K562 (cell line): Measurements from ENCODE around the gene MOK. TPM values are rescaled to one million over a fixed set of nuclear protein-coding genes. Genes with fewer than 3 reads are reported as not detected.

ENCODE experiments used
- ATAC-seq: fragments of 200-7000 bp; cut with Tn5 transposase; 3 replicates; pipeline ENCODE4 v1.9.1; 2020; ENCODE audit warnings: moderate library complexity
- BruUV-seq: library from RNA; stranded (reverse); fragments of 400-500 nt; replicated peaks from 2 replicates; lab custom pipeline; 2021; lab: Mats Ljungman, UMichigan
- CTCF ChIA-PET: fragments of 300-600 bp; formaldehyde crosslinking; extraction: SDS; loops from one replicate; lab custom pipeline; 2021; ENCODE audit warnings: low intra/inter-chr PET ratio; lab: Yijun Ruan, JAX
- POLR2A ChIA-PET: fragments of 300-600, 350-650 bp; sonication (Branson Sonifier 250); formaldehyde crosslinking; extraction: SDS; loops from one replicate; lab custom pipeline; 2021; ENCODE audit warnings: antibody characterized with exemption, inconsistent platforms; lab: Yijun Ruan, JAX
- DNase-seq, 4 experiments: peaks; one replicate each; pipeline versions ENCODE4 v3.0.0 to v3.0.0-alpha.2; 2011 to 2018; ENCODE audit warnings: low spot score in 3 of 4, mixed read lengths in 3 of 4; ENCODE audit errors: extremely low read depth in 1 of 4
- FAIRE-seq: peaks from 2 replicates; lab custom pipeline; 2011; peaks lifted over from hg19 to GRCh38; lab: Jason Lieb, UNC
- H2AFZ ChIP-seq: 2 replicates; pipeline ENCODE4 v1.6.0; 2011; ENCODE audit warnings: low read depth, low read length, control low read depth, inconsistent platforms
- H3K27ac ChIP-seq: fragments of 200-600 bp; 3 replicates; pipeline ENCODE4 v1.8.0; 2011; ENCODE audit warnings: low read depth, mild to moderate bottlenecking, control low read depth, inconsistent platforms, low read length, moderate library complexity, mixed read lengths; ENCODE audit errors: extremely low read depth
- H3K27me3 ChIP-seq, 2 experiments: fragments of 300-600 bp in 1 of 2; 2 replicates in 1 of 2; 3 replicates in 1 of 2; pipeline versions ENCODE4 v1.6.0 to v1.8.0; 2011; ENCODE audit warnings: inconsistent platforms in 2 of 2, low read length in 2 of 2, mild to moderate bottlenecking in 1 of 2, mixed read lengths in 1 of 2, moderate library complexity in 1 of 2; ENCODE audit not compliant: control insufficient read depth in 2 of 2, insufficient read depth in 2 of 2
- H3K36me3 ChIP-seq: fragments of 300-600 bp; 3 replicates; pipeline ENCODE4 v1.8.0; 2011; ENCODE audit warnings: mild to moderate bottlenecking, low read length, inconsistent platforms; ENCODE audit not compliant: control insufficient read depth, insufficient read depth
- H3K4me1 ChIP-seq, 2 experiments: fragments of 200-600 bp in 1 of 2; replicated peaks in 1 of 2; 2 replicates in 1 of 2; 3 replicates in 1 of 2; pipeline versions ENCODE4 v1.5.1 to v1.8.0; 2011; ENCODE audit warnings: inconsistent platforms in 2 of 2, low read length in 2 of 2, mild to moderate bottlenecking in 1 of 2, mixed read lengths in 1 of 2, moderate library complexity in 1 of 2; ENCODE audit not compliant: control insufficient read depth in 2 of 2, insufficient read depth in 2 of 2
- H3K4me2 ChIP-seq: 2 replicates; pipeline ENCODE4 v1.6.1; 2011; ENCODE audit warnings: low read length, control low read depth, inconsistent platforms, mixed read lengths; ENCODE audit not compliant: insufficient read depth
- H3K4me3 ChIP-seq: fragments of 200-600 bp; sonication (generic), shearing (Covaris generic); 2 replicates; pipeline ENCODE4 v1.5.1; 2016; ENCODE audit warnings: control low read depth, inconsistent platforms
- H3K79me2 ChIP-seq: fragments of 200-600 bp; 3 replicates; pipeline ENCODE4 v1.8.0; 2011; ENCODE audit warnings: low read length, inconsistent platforms; ENCODE audit not compliant: control insufficient read depth, insufficient read depth
- H3K9ac ChIP-seq, 2 experiments: 2 replicates each; pipeline versions ENCODE4 v1.6.0 to v1.6.1; 2011; ENCODE audit warnings: low read depth in 2 of 2, low read length in 2 of 2, control low read depth in 1 of 2, inconsistent platforms in 1 of 2, mild to moderate bottlenecking in 1 of 2, mixed read lengths in 1 of 2; ENCODE audit not compliant: insufficient read depth in 1 of 2
- H3K9me1 ChIP-seq: one replicate; pipeline ENCODE4 v1.6.0; 2011; ENCODE audit warnings: inconsistent platforms, mild to moderate bottlenecking, low read length, moderate library complexity; ENCODE audit not compliant: control insufficient read depth, insufficient read depth
- H3K9me3 ChIP-seq: replicated peaks from 2 replicates; pipeline ENCODE4 v1.5.1; 2011; ENCODE audit warnings: low read depth, low read length, inconsistent platforms; ENCODE audit not compliant: control insufficient read depth, insufficient read depth
- H4K20me1 ChIP-seq: replicated peaks from 2 replicates; pipeline ENCODE4 v1.6.1; 2011; ENCODE audit warnings: low read length, inconsistent platforms, mixed read lengths; ENCODE audit not compliant: control insufficient read depth, insufficient read depth
- BRF1 ChIP-seq: IDR thresholded peaks from 3 replicates; pipeline ENCODE4 v1.6.1; 2011; ENCODE audit warnings: borderline replicate concordance, mild to moderate bottlenecking; ENCODE audit not compliant: insufficient read length; ENCODE audit errors: extremely low read depth
- ESRRA ChIP-seq: fragments of 450-650 bp; IDR thresholded peaks from 2 replicates; pipeline ENCODE4 v1.6.1; 2014; ENCODE audit warnings: low read depth, mild to moderate bottlenecking, moderate library complexity, borderline replicate concordance
- PTBP1 ChIP-seq: fragments of 200-400 bp; formaldehyde crosslinking; IDR thresholded peaks from 2 replicates; pipeline ENCODE4 v1.6.1; 2017; ENCODE audit warnings: low read depth, low read length
- SMAD4 ChIP-seq: fragments of 250-450 bp; sonication (Bioruptor Pico); conservative IDR thresholded peaks from 2 replicates; pipeline ENCODE4 v1.8.0; 2021; ENCODE audit warnings: inconsistent platforms, mild to moderate bottlenecking, moderate library complexity
- ZNF175 ChIP-seq: fragments of 200-800 bp; sonication (Bioruptor generic); IDR thresholded peaks from 2 replicates; pipeline ENCODE4 v1.6.1; 2016; ENCODE audit warnings: low read depth, mild to moderate bottlenecking, missing genetic modification characterization, missing compliant biosample characterization
- WGBS: fragments of 100-300 bp; shearing (Covaris generic); methylation state at CpG from one replicate; pipeline ENCODE4 v1.1.6; 2016; ENCODE audit warnings: low coverage, mixed read lengths; ENCODE audit not compliant: insufficient coverage; ENCODE audit errors: missing lambda C conversion rate; 5-methylcytosine and 5-hydroxymethylcytosine counted together
- in situ Hi-C: fragments of 300-500 bp; cut with MboI; formaldehyde crosslinking; loops from 4 replicates; pipeline ENCODE4 v1.15.0; 2018; ENCODE audit warnings: inconsistent platforms, mixed read lengths
- intact Hi-C: fragments of 100-400 bp; cut with micrococcal nuclease; formaldehyde crosslinking; loops from 2 replicates; pipeline ENCODE4 v1.14.2; 2022
- polyA plus RNA-seq, 8 experiments: library from polyadenylated mRNA; depleted of rRNA in 4 of 8; stranded (reverse) in 5 of 8; unstranded in 3 of 8; fragments of >200 nt; fragmentation: Nextera tagmentation in 2 of 8; fragmentation: Illumina TruSeq in 1 of 8; extraction: Ambion mirVana in 2 of 8; extraction: Trizol in 1 of 8; gene quantifications; 2 replicates each; pipeline versions ENCODE4 v1.2.1 to v1.2.3, GENCODE V29; 2011 to 2014; ENCODE audit warnings: inconsistent platforms in 1 of 8, missing spikeins in 1 of 8
- total RNA-seq, 7 experiments: library from RNA; depleted of rRNA in 6 of 7; stranded (reverse); fragments of >200 nt in 6 of 7; fragmentation: Illumina TruSeq in 2 of 7; extraction: Trizol in 2 of 7; gene quantifications; 2 replicates each; pipeline versions ENCODE4 v1.2.1 to v1.2.3, GENCODE V29; 2011 to 2021; ENCODE audit warnings: low replicate concordance in 1 of 7
- TF ChIP-seq, protein P1 (sequence below): sonication (generic); formaldehyde crosslinking; IDR thresholded peaks from 2 replicates; pipeline ENCODE4 v1.8.1; 2022; ENCODE audit warnings: missing genetic modification reagents
- TF ChIP-seq, protein P2 (sequence below): sonication (generic); formaldehyde crosslinking; IDR thresholded peaks from 2 replicates; pipeline ENCODE4 v1.8.1; 2023; ENCODE audit warnings: mild to moderate bottlenecking, missing genetic modification reagents
- TF ChIP-seq, protein P3 (sequence below): fragments of 450-650 bp; IDR thresholded peaks from 2 replicates; pipeline ENCODE4 v1.6.1; 2016; ENCODE audit warnings: antibody characterized with exemption
- TF ChIP-seq, protein P4 (sequence below): fragments of 250-450 bp; sonication (Bioruptor Pico); IDR thresholded peaks from 2 replicates; pipeline ENCODE4 v1.5.0; 2021; ENCODE audit warnings: mild to moderate bottlenecking, borderline replicate concordance

MOK gene
- total and polyA plus RNA-seq, 9 of the 15 experiments (the other 6 are each of a cell fraction or from before 2014, with no cell fraction given) = 1.3 to 8.4 (median 5.3) TPM

DNA sequence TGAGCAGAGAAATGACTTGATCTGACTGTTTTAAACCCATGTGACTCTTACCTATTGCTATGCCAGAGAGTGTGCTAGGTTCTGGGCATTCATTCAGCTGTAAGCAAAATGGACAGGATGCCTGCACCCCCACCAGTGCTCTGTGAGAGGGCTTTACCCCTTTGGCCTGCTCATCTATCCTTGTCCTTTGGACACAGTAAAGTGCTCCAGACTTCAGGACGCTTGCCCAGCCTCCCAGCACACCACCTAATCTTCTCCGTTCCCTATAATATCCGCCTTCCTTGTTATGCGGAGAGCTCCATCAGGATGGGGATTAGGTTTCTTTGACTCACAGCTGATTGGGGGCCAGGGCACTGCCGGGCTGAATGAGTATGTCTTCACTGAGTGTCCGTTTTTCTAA, 10.2 kb upstream of the MOK start:
- H2AFZ ChIP-seq = no peak overlapping the region
- H3K27ac ChIP-seq = no peak overlapping the region
- H3K79me2 ChIP-seq = peaks cover 3% of the 10 kb centered on the region
- ChIA-PET CTCF (interaction anchor here (1.5 to 2.3 kb wide), 2 partner anchors 80 to 269 kb away, joined by 8 to 15 read pairs; no protein-coding TSS in a partner anchor), POLR2A (no interaction called here)
- H3K4me3 ChIP-seq = no peak overlapping the region
- no peaks in the 10 kb centered on the region for H3K27me3 ChIP-seq
- FAIRE-seq = no peak
- no peak for DNase-seq
- no peaks in the 10 kb centered on the region for H4K20me1 ChIP-seq
- intact Hi-C loops (loop anchor here (5.0 kb wide), 3 partner anchors 202 to 353 kb away; partner anchors contain the start of gene DYNC1H1), in situ Hi-C loops (loop anchor here (5.0 to 10.0 kb wide), 3 partner anchors 250 to 610 kb away; partner anchors contain the start of gene DYNC1H1)
- WGBS = 93% methylated on average over 6 of the region's 6 CpGs
- no peaks in the 10 kb centered on the region for H3K9me1 ChIP-seq
- peaks cover 21 to 25% of the 10 kb centered on the region in 2 experiments; a peak in 4 of 5 replicates for H3K4me1 ChIP-seq
- no peaks in the 10 kb centered on the region for H3K9me3 ChIP-seq
- H3K4me2 ChIP-seq = no peak overlapping the region
- TF ChIP-seq PTBP1 (no peak), BRF1 (no peak), ZNF175 (CRISPR knock-in tag) (no peak), ESRRA (no peak), SMAD4 (CRISPR knock-in tag) (no peak)
- TF ChIP-seq, protein P1, sequence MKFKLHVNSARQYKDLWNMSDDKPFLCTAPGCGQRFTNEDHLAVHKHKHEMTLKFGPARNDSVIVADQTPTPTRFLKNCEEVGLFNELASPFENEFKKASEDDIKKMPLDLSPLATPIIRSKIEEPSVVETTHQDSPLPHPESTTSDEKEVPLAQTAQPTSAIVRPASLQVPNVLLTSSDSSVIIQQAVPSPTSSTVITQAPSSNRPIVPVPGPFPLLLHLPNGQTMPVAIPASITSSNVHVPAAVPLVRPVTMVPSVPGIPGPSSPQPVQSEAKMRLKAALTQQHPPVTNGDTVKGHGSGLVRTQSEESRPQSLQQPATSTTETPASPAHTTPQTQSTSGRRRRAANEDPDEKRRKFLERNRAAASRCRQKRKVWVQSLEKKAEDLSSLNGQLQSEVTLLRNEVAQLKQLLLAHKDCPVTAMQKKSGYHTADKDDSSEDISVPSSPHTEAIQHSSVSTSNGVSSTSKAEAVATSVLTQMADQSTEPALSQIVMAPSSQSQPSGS (CRISPR knock-in tag) = no peak
- TF ChIP-seq, protein P2, sequence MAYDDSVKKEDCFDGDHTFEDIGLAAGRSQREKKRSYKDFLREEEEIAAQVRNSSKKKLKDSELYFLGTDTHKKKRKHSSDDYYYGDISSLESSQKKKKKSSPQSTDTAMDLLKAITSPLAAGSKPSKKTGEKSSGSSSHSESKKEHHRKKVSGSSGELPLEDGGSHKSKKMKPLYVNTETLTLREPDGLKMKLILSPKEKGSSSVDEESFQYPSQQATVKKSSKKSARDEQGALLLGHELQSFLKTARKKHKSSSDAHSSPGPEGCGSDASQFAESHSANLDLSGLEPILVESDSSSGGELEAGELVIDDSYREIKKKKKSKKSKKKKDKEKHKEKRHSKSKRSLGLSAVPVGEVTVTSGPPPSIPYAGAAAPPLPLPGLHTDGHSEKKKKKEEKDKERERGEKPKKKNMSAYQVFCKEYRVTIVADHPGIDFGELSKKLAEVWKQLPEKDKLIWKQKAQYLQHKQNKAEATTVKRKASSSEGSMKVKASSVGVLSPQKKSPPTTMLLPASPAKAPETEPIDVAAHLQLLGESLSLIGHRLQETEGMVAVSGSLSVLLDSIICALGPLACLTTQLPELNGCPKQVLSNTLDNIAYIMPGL = no peak
- TF ChIP-seq, protein P3, sequence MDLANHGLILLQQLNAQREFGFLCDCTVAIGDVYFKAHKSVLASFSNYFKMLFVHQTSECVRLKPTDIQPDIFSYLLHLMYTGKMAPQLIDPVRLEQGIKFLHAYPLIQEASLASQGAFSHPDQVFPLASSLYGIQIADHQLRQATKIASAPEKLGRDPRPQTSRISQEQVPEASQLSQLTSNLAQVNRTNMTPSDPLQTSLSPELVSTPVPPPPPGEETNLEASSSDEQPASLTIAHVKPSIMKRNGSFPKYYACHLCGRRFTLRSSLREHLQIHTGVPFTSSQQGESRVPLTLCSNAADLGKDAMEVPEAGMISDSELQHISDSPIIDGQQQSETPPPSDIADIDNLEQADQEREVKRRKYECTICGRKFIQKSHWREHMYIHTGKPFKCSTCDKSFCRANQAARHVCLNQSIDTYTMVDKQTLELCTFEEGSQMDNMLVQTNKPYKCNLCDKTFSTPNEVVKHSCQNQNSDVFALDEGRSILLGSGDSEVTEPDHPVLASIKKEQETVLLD = no peak
- TF ChIP-seq, protein P4, sequence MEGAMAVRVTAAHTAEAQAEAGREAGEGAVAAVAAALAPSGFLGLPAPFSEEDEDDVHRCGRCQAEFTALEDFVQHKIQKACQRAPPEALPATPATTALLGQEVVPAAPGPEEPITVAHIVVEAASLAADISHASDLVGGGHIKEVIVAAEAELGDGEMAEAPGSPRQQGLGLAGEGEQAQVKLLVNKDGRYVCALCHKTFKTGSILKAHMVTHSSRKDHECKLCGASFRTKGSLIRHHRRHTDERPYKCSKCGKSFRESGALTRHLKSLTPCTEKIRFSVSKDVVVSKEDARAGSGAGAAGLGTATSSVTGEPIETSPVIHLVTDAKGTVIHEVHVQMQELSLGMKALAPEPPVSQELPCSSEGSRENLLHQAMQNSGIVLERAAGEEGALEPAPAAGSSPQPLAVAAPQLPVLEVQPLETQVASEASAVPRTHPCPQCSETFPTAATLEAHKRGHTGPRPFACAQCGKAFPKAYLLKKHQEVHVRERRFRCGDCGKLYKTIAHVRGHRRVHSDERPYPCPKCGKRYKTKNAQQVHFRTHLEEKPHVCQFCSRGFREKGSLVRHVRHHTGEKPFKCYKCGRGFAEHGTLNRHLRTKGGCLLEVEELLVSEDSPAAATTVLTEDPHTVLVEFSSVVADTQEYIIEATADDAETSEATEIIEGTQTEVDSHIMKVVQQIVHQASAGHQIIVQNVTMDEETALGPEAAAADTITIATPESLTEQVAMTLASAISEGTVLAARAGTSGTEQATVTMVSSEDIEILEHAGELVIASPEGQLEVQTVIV (CRISPR knock-in tag) = no peak
- BruUV-seq = no TSS peak
- no peaks in the 10 kb centered on the region for H3K36me3 ChIP-seq
- no peak for ATAC-seq
- no peak overlapping the region for H3K9ac ChIP-seq
